ENCODE measurements around the gene CALD1.

The CALD1 gene

DNA sequence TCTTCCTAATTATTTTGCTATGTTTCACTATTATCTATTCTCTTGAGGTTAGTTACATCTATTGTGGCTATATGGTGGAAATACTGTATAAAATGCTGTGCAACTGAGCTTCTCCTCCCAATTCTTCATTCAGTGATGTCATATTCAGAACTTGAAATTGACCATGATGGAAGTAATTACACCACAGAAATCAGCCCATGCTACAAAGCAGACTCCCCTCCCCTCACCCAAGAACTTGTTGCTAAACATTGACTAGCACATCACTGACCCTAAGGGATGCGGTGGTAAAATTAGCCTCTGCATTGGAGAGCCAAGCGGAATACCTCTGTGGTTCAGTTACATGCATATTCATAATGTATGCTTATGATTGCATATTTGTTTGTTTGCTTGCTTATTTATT lies 8.8 kb downstream of the CALD1 start:
- no peak for DNase-seq

DNA sequence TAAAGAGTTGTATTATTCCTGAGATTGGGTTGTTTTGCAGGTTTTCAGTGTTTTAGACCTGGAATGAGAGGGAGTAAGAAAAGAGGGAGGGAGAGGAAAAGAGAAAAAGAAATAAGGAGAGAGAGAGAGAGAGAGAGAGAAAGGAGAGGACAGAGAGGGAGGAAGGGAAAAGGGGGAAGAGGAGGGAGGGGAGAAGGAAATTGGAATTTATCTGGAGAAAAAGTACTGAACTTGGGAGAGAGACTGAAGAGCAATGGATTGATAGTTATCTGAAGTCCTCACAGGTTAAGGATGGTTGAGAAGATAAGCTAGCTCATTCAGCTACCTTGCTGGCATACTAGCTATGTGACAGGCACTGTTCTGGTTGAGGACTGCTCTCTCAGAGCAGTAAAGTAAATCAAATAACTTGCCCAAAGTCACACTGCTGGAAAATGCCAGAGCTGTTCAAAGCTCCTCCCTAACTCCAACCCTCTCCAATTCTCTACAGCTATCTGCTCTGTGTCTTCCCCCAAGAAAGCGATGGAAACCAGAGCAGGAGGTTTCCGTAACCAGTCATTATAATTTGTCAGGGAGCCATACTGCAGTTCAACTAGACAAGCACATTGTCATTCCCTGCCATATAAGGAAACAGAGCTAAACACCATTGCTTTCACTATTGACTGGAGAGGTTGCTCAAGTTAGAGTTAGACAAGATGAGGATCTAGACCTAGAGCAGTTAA lies 10.7 kb downstream of the CALD1 start:
- no peak for DNase-seq

GRCh38 chr7:134792968-134793367 lies 13.5 kb downstream of the CALD1 start:
- no peak for DNase-seq

DNA sequence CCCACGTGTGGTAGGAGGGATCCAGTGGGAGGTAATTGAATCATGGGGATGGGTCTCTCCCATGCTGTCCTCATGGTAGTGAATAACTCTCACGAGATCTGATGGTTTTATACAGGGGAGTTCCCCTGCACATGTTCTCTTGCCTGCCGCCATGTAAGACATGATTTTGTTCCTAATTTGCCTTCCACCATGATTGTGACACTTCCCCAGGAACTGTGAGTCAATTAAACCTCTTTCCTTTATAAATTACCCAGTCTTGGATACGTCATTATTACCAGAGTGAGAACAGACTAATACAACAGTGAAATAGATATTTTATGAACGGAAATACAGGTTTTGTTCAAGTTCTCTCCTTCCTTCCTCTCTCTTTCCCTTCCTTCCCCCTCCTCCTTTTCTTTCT lies 15.8 kb downstream of the CALD1 start:
- no peak for DNase-seq

DNA sequence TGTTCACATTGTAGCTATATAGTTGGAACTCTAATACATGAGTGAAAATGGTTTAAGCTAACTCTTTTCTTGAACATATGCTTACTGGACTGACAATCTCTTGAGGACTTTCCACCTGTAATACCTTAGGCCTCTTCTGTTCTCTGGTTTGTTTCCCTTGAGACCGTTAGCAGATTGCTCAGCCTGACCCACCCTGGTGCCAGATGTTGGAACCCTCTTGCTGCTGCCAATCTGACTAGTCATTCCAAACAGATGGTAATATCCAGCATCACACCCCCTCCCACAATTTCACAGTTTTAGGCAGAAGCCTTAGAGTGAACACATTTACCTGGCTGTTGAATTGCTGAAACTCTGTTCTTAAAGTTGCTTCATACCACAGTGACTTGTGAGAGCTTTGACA lies 18.7 kb downstream of the CALD1 start:
- no peak for DNase-seq

- no peak for DNase-seq
These were observed 19.9 kb downstream of the CALD1 start for GRCh38 chr7:134799377-134799776.

GRCh38 chr7:134802762-134803161 lies 23.3 kb downstream of the CALD1 start:
- DNase-seq, result no peak

DNA sequence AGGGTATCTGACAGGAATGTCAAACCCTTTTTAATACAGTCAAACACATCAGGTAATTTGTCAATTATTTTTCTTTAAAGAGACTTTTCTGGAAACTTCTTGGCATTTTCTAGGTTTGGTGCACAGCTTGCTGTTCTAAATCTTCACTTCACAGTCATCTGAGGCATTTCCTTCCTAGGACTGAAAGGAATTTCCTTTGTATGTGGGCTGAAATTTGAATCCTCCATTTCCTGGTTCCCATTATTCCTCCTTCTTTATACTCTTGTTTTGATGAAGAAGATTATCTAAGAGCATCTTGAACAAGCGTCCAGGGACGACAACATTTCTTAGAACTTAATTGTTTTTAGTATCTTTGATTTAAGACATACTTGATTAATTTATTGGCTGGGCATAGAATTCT lies 24.9 kb downstream of the CALD1 start:
- no peak for DNase-seq

DNA sequence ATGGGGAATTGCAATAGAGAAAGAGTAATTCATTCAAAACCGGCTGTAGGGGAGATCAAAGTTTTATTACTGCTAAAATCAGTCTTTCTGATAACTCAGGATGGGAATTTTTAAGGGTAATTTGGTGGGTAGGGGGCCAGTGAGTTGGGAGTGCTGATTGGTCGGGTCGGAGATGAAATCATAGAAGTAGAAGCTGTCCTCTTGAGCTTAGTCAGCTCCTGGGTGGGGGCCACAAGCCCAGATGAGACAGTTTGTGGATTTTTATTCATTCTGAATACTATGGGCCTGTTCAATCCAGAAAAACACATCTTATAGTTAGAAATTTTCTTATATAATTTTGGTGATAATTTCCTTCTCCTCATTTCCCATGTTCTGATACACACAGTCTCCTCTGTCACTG lies 25.4 kb downstream of the CALD1 start:
- no peak for DNase-seq

DNA sequence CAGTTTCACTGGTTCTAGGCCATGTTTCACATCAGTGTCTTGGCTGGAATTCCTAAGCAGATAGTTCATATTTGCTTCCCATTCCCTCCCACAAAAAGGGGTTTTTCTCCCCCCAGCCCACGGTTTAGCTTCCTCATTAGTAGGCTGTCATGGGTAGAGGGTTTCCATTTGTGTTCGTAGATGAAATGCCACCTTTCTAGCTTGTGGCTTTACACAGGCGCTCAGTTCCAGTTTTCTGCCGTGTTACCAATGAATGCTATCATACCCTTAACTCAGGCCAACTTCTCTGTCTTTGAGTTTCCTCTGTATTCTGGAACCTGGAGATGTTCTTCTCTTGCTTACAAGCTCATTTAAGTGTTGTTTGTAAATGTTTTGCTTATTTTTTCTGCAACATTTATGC lies 26.8 kb downstream of the CALD1 start:
- DNase-seq, result no peak

GRCh38 chr7:134809616-134810015 lies 30.2 kb downstream of the CALD1 start:
- DNase-seq, result no peak

- DNase-seq, result no peak
These were observed 32.3 kb downstream of the CALD1 start for GRCh38 chr7:134811765-134812164.

- no peak for DNase-seq
These were observed 34.4 kb downstream of the CALD1 start for GRCh38 chr7:134813663-134814396.

DNA sequence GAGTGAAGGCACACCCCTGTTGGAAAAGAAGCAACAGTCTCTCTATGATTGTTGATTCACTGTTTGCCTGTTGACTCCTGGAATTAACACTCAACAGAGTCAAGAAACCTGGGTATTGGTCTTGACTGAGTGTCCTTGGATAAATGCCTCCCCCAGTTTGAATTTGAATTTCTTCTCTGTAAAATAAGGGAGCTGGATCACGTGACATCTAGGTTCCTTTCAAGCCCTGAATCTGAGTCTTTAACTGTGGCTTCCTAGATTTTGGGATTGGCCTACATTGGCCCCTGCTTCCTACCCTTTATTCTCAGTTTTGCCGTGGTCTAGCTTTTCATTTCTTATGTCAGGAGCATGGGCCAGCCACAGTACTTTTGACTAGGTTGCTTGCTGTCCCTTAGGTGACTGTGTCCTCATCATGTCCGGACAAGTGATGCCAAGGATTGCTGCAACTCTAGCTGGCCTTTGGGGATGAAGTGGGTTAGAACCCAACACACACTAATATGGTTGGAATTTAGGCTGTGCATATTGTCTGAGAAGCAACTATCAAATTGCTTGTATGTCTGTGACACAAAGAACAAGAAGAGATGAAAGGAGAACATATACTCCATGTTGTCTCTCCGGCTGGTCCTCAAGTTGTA lies 35.4 kb downstream of the CALD1 start:
- DNase-seq, result no peak

GRCh38 chr7:134818613-134819345 lies 39.3 kb downstream of the CALD1 start:
- no peak for DNase-seq

DNA sequence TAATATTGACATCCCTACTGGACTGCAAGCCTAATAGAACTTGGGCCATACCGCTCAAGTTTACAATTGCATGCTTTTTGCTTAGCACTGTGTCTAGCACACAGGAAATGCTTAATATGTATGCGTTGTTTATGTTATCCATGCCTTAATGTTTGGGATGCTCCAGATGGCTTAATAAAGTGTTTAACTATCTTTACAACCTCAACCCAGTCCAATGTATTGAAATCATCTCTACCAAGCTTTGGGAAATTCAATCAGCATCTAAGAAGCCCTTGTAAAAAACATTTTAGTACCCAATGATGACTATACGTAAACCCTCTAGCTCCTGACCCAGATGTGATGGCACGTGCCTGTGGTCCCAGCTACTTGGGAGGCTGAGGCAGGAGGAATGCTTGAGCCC lies 40.0 kb downstream of the CALD1 start:
- no peak for DNase-seq

DNA sequence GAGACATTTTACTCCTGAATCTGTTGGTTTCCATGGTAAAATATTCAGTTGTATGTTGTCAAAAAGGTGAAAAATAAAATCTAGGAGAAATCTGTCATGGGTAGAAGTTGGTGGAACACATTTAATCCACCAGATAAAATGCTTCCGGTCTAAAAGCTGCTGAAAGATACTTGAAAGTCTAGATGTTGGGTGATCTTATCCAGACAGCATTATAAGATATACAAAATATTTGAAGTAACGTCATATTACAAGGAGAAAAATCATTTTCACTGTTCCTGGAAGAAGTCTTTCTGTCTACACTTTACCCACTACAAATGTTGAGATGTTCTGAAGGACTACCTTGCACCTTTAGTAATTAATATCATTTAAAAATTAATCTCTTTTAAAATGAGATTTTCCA lies 40.9 kb downstream of the CALD1 start:
- DNase-seq, result no peak

GRCh38 chr7:134820778-134821177 lies 41.3 kb downstream of the CALD1 start:
- DNase-seq, result no peak

GRCh38 chr7:134823400-134823799 lies 44.0 kb downstream of the CALD1 start:
- no peak for DNase-seq

- DNase-seq, result no peak
These were observed 46.2 kb downstream of the CALD1 start for GRCh38 chr7:134825666-134826065.

DNA sequence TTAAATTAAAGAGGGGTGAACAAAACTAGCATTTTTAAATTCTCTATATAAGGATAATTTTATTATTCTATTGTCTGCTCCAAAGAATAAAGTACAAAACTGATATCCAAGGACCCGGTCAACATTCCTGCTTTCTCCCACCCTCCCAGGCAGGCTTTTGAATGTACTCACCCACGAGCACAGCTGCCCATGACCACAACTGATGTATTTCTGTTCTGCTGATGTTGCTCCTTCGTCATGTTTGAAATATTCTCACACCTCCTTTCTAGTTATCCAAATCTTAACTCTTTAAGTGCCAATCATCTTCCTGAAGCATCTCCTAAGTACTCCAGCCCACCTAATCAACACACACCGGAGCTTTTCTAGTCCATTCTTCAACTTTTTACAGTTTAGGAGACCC lies 46.7 kb downstream of the CALD1 start:
- DNase-seq, result no peak

- DNase-seq, result no peak
These were observed 48.0 kb downstream of the CALD1 start for GRCh38 chr7:134827436-134827835.

GRCh38 chr7:134827889-134828288 lies 48.5 kb downstream of the CALD1 start:
- DNase-seq, result no peak

DNA sequence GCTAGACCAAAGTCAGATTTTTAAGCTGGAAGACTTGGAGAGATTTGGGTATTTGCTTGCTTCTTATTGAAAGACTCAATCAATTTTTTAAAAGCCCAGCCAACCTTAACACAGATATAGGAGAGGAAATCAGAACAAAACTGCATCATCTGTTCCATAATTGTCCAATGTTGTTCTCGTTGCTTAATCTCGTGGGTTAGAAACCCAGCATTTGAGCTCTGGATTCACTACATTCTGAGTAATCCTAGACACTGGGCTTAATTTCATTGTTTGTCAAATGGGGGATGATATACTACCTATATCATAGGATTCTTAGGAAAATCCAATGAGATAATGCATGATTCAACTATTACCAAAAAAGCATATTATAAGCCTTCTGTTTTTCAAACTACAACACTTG lies 48.9 kb downstream of the CALD1 start:
- no peak for DNase-seq
